Sigmoid colon (tissue), 4 donors: ENCODE data around the gene TMEM107.

Source experiments
- EP300 ChIP-seq, 4 donors: sonication (generic); formaldehyde crosslinking; IDR thresholded peaks; one replicate each; pipeline ENCODE4 v1.6.1; 2017; ENCODE audit warnings: antibody characterized with exemption in 4 of 4
- POLR2A ChIP-seq, 2 donors: fragments of 450-650 bp; IDR thresholded peaks; one replicate each; pipeline ENCODE4 v1.6.1; 2016; ENCODE audit warnings: antibody characterized with exemption in 2 of 2, mild to moderate bottlenecking in 2 of 2, moderate library complexity in 2 of 2
- POLR2AphosphoS5 ChIP-seq, 4 donors: sonication (generic); formaldehyde crosslinking; IDR thresholded peaks; one replicate each; pipeline ENCODE4 v1.6.1; 2017; ENCODE audit warnings: antibody characterized with exemption in 4 of 4
- TF ChIP-seq, protein P1 (sequence below), 4 experiments: fragments of 450-650 bp in 3 of 4; fragments of 200-600 bp in 1 of 4; IDR thresholded peaks; one replicate each; pipeline ENCODE4 v1.5.1; 2016 to 2019; ENCODE audit warnings: antibody characterized with exemption in 4 of 4, mild to moderate bottlenecking in 3 of 4, moderate library complexity in 2 of 4

GRCh38 chr17:8176998-8177731 lies 985 bp upstream of the TMEM107 start:
- TF ChIP-seq POLR2AphosphoS5 (IDR thresholded peaks at IDR 0.05) (no peak), EP300 (IDR thresholded peaks at IDR 0.05) (no peak), POLR2A (IDR thresholded peaks at IDR 0.05) (no peak)
- TF ChIP-seq, protein P1, sequence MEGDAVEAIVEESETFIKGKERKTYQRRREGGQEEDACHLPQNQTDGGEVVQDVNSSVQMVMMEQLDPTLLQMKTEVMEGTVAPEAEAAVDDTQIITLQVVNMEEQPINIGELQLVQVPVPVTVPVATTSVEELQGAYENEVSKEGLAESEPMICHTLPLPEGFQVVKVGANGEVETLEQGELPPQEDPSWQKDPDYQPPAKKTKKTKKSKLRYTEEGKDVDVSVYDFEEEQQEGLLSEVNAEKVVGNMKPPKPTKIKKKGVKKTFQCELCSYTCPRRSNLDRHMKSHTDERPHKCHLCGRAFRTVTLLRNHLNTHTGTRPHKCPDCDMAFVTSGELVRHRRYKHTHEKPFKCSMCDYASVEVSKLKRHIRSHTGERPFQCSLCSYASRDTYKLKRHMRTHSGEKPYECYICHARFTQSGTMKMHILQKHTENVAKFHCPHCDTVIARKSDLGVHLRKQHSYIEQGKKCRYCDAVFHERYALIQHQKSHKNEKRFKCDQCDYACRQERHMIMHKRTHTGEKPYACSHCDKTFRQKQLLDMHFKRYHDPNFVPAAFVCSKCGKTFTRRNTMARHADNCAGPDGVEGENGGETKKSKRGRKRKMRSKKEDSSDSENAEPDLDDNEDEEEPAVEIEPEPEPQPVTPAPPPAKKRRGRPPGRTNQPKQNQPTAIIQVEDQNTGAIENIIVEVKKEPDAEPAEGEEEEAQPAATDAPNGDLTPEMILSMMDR (IDR thresholded peaks at IDR 0.05): no peak
